NCI-H1930 (cell line): ENCODE measurements around the gene TVP23A.
"Not testable (repeated sequence)": the region's sequence is repeated elsewhere in the genome, so short reads cannot be mapped to it uniquely, and the experiment has no call there.

Source experiments
- DNase-seq, 2 experiments: peaks; one replicate each; lab custom pipeline; 2025; lab: John Stamatoyannopoulos, UW

Gene TVP23A

DNA sequence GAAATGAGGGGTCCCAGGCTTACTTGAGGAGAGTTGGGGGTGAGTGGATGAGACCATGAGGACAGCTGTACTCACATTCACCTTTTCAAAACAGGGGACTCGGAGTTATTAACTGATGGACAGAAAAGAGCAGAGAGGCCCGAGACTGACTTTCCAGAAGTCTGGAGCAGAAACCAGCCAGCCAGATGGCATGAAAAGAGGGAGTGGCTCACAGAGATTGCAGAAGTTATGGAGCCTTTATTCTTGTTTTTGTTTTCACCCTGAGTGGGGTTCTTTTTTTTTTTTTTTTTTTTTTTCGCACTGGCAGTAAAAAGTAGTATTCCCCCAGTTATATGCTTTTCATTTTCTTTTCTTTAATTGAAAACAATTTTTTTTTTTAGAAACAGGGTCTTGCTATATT is 18.9 kb downstream of the TVP23A start:
- no peak for DNase-seq

DNA sequence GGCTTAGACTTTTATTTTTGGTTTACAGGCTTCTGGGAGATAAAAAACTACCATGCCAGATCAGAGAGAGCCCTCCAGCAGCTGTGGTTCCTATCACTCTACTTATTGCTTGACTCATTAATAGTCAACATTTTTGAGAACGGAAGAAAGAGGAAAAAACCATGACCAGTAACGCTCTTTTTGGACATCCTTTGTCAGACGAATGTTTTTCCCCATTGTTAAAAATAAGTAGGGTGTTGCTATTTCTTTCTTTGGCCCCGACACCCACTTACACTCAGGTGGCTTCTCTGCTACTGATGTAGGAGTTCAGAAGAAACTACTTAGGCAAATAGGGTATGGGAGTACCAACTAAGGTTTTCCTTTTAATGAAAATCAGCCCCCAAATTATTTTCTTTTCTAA is 27.5 kb downstream of the TVP23A start:
- DNase-seq: no peak

DNA sequence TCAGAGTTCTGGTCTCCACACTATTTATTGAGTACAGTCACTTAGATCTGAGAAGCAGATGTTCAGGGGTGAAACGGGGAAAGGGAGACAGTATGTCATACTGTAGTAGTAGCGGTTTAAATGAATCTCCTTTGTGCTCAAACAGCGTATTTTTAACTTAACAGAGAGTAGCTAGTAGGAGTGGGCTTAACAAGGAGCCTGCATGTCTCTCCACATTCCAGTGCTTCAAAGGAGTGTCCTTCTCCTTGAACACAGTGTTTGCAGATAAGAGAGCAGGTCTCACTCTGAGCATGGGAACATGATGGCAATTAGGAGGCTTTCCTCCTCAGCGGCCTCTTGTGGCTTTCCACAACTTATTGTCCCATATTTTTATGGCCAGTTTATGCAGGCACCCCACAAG is 30.0 kb downstream of the TVP23A start:
- not testable (repeated sequence) for DNase-seq

DNA sequence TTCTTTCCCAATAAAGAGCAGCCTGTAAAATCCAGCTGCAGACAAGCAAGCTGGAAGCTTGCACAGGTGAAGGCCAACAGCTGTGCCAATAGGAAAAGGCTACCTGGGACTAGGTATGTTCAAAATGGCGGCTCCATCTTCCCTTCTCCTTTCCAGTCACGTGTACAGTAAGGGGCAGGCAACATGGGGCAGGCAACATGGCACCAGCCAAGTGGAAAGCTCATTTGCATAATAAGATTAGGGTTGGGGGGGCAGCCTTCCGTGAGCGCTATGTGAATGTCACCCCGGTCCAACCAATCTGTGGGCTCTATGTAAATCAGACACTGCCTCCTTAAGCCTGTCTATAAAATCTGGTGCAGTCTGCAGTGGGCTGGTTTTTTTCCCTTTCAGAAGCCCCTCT is 31.3 kb downstream of the TVP23A start:
- no peak for DNase-seq

DNA sequence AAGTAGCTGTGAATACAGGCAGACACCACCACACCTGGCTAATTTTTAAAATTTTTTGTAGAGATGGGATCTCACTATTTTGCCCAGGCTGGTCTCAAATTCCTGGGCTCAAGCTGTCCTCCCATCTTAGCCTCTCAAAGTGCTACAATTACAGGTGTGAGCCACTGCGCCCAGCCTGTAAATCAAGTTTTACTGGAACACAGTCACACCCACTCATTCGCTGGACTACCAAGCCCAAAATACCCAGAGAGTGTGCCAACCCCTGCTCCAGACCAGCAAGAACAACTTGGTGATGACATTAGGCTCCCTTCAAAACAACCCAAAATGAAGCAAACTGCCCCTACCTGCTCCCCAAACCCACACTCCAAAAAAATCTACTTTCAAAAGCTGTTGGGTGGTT is 36.0 kb downstream of the TVP23A start:
- no peak for DNase-seq

DNA sequence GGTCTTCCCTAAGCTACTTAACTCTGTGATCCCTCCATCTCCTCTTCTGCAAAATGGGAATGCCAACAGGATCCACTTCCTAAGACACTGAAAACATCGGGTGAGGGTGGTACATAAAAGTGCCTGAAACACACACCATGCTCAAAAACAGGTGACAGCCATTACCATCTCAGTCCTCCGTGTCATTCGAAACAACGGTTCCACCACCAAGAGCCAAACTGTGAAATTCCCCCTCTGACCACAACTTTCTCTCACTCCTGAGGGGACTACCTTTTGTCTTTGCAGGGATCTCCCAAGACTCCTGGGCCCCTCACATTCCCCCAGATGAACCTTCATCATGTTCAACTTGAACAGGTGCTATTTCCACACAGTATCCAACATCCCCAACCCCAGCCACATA is 38.0 kb downstream of the TVP23A start:
- DNase-seq: no peak

DNA sequence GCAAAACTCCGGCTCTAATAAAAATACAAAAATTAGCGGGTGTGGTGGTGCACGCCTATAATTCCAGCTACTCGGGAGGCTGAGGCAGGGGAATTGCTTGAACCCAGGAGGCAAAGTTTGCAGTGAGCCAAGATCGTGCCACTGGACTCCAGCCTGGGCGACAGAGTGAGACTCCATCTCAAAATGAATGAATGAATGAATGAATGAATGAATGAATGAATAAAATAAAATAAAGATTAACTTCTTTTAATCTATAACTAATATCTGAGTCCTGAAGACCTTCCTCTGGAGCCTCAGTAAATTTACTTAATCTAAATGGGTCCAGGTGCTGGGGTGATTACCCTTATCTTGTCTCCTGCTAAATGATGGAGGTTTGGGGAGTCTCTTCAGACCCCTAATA is 38.7 kb downstream of the TVP23A start:
- DNase-seq: not testable (repeated sequence)

DNA sequence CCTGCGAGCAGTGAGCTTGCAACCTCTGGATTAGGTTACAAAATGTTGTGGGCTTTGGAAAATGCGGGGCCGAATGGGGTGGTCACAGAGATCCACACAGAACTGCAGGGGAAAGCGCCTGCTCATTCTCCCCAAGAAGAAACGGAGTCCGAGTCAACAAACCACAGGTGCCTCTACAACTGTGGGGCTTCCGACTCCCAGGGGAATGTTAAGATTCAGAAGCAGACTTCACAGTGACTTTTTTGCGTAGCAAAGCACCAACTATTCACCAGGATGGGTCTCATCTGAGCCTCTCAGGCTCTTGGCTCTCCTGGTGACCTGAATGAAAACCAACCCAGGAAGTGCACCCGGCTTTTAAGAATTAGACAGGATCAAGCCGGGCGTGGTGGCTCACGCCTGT is 41.2 kb downstream of the TVP23A start:
- no peak for DNase-seq

DNA sequence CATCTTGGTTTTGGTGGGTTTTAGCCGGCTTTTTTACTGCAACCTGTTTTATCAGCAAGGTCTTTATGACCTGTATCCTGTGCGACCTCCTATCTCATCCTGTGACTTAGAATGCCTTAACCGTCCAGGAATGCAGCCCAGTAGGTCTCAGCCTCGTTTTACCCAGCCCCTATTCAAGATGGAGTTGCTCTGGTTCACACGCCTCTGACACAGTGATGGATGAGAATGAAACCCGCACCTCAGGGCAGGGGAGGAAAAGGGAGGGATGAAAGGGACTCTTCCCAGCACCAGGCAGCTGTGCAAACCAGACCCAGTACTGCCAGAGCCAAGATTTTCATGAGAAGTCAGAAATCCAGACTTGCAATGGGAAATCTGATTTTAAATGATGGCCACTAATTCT is 41.7 kb downstream of the TVP23A start:
- not testable (repeated sequence) for DNase-seq

DNA sequence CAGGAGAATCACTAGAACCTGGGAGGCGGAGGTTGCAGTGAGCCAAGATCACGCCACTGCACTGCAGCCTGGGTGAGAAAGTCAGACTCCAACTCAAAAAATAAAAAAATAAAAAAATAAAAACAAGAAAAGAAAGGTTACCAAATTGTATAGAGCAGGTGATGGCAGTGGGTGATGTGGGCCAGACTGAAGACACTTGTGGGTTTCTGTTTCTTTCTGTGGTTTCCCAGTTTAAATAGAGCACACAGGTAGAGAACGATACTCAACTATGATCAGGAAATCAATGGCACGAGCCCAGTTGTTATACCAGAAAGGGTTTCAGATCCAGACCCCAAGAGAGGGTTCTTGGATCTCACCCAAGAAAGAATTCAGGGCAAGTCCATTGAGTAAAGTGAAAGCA is 42.3 kb downstream of the TVP23A start:
- DNase-seq: no peak

DNA sequence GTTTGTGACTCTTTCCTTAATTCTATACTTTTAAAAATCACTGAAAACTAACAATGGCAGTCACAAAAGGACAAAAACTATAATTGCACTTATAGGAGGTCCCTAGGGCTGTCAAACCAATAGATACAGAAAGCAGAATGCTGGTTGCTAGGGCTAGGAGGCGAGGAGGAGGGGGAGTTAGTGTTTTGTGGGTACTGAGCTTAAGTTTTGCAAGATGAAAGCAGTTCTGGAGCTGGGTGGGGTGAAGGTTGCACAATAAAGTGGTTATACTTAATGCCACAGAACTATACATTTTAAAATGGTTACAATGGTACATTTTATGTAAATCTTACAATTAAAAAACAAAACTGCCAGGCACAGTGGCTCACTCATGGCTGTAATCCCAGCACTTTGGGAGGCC is 47.7 kb downstream of the TVP23A start:
- no peak for DNase-seq

DNA sequence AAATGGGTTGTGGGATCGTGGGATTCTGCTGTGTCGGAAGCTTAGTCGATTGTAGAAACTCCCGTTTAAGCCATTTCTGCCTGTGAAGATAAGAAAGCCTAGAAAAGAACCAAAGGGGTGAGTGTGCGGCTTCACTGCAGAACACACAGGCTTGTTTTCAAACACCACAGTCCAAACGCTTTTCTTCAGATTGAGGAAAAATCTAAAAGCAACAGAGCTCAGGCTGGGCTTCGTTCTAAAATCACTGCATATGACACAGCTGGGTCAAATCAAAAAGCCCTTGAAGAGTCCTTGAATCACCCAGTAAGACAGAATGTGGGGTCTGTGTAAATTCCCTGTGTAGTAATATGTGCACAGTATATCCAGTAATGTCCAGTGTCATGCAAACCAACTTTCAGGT is 49.2 kb downstream of the TVP23A start:
- DNase-seq: no peak

DNA sequence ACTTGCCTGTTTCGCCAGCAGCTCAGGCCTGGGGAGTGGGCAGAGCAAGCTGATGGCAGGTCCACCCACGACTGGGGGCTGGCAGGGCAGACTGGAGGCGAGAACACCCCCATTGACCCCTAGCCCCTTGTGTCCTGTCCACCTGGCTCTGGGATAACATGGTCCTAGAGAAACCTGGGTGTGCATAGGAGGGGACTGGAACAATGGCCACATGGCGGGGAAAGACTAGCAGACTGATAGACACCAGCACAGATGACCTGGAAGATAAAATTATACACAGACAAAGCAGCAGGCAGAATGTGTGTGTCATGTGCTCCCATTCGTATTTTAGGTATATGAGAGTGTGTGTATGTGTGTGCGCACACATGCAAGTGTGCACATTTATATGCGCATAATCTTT is 51.5 kb downstream of the TVP23A start:
- DNase-seq: no peak

DNA sequence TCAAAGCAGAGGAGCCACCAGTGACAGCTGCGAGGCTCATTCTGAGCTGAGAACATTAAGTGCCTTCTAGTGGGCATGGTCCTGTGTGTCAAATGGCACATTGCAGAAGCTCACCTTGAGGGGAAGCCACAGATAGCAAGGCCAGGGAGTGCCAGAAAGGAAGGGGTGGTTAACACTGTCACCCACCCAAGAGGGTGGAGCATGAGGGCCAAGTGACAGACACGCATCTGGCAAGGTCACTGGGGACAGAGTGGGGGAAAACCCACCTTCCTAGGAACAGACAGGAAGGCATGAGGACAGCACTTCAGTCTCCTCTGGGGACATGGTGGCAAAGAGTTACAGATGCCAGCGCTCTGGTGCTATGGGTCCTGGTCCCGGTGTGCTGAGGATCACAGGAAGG is 52.8 kb downstream of the TVP23A start:
- DNase-seq: no peak

DNA sequence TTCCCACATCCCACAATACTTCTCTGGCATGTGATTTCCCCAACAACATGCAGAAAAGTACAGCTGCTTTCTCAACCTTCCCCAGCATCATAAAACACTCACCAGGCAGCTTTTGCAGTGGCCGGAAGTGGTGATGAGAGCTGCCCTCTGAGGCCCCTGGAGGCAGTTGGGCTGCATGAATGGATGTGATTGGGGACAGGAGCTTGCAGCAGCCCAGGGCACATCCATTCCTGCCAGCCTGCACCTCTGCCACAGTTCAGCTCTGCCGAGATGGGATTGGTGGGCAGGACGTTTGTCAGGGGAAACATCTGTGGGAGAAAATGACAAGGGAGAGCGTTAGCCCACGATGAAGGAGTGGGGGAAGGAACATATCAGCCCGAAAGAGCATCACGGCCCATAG is 55.1 kb downstream of the TVP23A start:
- DNase-seq: no peak

DNA sequence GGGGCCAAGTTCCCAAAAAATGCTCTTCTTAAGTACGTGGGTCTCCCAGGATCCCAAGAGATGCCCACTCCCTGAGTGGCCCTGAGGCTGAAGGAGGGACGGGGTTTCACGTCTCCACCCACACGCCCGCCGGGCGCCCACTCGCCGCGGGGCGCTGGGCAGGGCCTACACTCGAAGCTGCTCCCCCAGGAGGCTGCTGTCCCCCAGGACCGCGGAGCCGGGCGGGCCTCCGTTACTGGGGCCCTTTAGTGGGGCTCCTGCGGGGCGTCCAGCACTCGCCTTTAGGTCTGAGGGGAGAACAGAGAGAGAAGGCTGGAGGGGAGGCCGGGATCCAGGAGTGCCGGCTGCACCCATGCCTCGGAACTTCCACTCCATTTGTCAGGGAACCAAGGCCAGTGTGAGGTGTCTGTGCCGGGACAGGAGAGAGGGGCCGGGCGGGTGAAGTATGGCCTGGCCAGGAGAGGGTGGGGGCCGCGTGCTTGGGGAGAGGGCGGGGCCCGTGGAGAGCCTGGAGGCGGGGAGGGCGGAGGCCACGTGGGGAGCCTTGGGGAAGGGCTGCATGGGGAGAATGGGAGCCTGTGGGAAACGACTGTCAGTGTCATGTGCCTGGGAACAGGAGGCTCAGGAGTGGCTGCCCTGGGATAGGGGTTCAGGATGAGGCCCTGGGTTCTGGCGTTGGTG is 56.1 kb downstream of the TVP23A start:
- DNase-seq: no peak

DNA sequence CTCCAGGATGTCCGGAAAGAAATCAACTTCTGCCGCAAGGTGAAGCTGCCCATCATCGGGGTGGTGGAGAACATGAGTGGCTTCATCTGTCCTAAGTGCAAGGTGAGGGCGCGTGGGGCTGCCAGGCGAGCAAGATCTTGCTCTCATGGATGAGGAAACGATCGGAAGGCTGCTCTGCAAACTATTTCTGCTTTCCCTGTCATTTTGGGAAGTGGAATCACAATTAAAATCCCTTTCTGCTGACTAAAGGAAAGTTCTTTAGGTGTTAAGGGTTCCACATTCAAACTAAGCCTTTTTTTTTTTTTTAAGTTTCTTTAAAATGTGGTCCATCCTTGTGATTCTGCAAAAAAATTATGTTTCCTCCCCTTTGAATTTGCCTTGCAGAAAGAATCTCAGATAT is 57.2 kb downstream of the TVP23A start:
- no peak for DNase-seq

DNA sequence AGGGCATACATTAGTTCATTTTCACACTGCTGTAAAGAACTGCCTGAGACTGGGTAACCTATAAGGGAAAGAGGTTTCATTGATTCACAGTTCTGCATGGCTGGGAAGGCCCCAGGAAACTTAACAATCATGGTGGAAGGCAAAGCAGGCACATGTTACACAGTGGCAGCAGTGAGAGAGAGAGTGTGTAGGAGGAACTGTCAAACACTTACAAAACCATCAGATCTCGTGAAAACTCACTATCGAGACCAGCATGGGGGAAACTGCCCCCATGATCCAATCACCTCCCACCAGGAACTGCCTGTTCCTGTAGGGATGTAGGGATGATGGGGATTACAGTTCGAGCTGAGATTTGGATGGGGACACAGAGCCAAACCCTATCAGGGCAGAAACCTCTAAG is 57.7 kb downstream of the TVP23A start:
- DNase-seq: no peak

DNA sequence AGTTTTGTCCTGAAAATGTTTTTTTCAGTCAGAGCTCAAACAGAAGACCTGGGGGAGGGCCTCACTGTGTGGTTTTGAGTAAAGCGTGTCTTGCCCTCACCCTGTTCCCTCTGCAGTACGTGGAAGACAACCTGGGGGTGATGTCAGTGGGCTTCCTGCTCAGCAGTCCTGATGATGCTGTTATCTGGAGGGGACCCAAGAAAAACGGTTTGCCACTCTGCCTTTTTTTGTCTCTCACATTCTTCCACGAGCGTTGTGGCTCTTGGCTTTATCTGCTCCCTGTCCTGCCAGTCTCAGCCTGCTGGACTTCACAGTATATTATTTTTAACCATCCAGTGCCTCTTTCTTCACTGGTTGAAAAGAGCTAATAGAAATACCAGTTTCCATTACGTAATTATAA is 62.0 kb downstream of the TVP23A start:
- no peak for DNase-seq

DNA sequence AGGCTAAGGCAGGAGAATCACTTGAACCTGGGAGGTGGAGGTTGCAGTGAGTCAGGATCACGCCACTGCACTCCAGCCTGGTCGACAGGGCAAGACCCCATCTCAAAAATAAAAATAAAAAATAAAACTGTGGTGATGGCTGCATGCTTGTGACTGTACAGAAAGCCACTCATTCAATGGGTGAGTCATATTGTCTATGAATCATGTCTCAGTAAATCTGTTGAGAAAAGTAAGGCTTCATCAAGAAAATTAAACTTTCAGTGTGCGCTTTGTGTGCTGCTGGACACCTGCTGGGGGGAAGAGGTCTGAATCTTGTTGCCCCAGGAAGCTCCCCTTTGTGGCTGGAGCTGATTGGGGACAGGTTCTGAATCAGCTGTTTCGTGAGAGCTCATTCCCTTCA is 63.7 kb downstream of the TVP23A start:
- DNase-seq: no peak

DNA sequence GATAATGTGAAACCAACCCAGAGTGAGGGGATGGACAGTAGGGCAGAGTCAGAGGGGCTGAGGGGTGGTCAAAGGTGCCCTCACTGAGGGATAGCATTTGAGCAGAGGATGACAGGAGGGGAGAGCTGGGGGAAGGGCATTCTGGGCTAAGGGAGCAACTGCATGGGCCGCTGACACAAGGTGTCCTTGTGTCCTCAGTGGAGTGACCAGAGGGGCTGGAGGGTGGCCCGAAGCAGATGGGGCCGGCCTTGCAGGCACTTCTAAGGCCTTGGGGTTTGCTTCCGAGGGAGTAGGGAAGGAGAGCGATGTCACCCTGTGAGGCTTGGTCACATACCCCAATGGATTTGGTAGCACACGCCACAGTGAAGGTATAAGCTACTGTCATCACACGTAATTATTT is 64.9 kb downstream of the TVP23A start:
- DNase-seq: no peak

DNA sequence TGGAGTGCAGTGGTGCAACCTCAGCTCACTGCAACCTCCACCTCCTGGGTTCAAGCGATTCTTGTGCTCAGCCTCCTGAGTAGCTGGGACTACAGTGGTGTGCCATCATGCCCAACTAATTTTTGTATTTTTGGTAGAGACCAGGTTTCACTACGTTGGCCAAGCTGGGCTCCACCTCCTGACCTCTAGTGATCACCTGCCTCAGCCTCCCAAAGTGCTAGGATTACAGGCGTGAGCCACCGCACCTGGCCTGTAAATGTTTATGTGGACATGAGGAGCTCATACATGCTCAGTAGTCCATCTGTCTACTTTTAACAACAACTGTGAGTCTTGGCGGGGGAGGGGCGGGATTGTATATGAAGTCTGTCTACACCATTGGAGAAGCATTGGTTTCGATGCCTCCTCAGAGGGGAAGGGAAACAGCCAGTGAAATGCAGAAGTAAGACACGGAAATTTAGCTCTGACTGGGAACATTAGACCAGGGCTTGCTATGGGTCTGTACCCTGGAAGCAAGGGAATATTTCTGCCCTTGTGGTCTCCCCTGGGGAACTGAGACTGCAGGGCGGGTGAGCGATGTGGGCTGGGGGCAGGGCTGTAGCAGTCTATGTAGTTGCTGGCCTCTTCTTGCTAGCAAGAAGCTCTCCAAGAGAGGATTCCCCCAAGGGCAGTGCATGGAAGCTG is 65.6 kb downstream of the TVP23A start:
- no peak for DNase-seq

DNA sequence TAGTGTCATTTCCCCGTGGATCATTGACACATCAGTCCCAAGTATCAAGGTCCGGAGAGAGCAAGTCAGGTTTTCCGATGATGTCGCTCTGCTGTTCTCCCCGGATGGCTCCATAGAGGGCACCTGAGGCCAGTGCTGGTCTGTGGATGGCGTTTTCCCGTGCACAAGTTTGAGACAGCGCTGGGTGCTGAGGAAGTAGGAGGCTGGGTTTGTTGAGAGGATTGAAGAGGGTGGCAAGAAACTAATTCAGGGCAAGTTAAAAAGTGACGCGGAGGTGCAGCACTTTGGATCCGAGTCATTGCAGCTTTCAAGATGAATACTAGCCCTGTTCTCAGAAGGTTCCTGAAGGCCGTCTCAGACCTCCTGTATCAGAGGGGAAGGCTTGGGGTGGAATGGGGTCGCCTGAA is 67.3 kb downstream of the TVP23A start:
- DNase-seq: no peak

DNA sequence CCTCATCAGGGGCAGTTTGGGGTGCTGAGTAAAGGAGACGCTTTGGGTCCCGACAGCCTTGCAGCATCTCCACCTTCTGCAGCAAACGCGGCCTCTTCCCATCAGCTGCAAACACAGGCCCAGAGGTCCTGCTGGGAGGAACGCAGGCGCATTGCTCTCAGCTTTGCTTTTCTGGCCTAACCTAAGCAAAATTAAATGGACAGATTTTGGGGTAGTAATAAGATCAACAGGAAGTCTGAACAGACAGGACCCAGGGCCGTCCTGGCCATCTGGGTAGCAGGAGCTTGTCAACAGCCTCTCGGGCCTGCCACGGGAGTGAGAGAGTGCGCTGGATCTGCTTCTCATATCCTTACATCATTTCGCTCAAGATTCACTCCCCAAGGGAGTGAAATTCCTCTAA is 67.8 kb downstream of the TVP23A start:
- DNase-seq: no peak
